Activated T-helper 9 cell treated with anti-CD3 and anti-CD28 coated beads, Interleukin-2, amount 50 U/mL, for 16 hours (primary cell): ENCODE data around the gene MTERF4.
"Not testable (repeated sequence)": the region's sequence is repeated elsewhere in the genome, so short reads cannot be mapped to it uniquely, and the experiment has no call there.

Experiments used
- DNase-seq: peaks from one replicate; pipeline ENCODE4 v3.0.0-alpha.2; 2020; ENCODE audit warnings: low read depth

The MTERF4 gene

GRCh38 chr2:241110607-241111439 lies 8.7 kb upstream of the MTERF4 start:
- no peak for DNase-seq

GRCh38 chr2:241110089-241110606 lies 8.1 kb upstream of the MTERF4 start:
- no peak for DNase-seq

GRCh38 chr2:241109210-241110088 lies 7.4 kb upstream of the MTERF4 start:
- DNase-seq: no peak

GRCh38 chr2:241108271-241109209 lies 6.5 kb upstream of the MTERF4 start:
- no peak for DNase-seq

GRCh38 chr2:241107031-241107783 lies 5.1 kb upstream of the MTERF4 start:
- DNase-seq: no peak

DNA sequence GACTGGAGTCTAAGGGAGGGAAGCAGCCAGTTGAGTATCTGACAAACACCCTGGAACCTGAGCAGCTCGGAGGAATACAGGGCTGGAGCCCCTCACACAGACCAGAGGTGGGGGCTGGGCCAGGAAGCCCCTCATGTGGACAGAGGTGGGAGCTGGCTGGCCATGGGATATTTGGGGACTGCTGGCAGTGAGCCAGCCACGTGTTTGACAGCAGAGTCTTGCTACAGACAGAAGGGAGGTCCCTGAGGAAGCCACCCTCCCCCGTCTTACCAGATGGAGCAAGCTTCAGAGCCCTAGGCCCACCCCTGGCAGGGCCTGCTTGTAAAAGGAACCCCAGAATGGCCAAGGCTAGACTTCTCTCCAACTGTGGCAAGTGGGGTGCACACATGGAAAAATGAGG lies 3.6 kb upstream of the MTERF4 start:
- no peak for DNase-seq

- not testable (repeated sequence) for DNase-seq
These were observed 2.5 kb upstream of the MTERF4 start for GRCh38 chr2:241104611-241105010.

DNA sequence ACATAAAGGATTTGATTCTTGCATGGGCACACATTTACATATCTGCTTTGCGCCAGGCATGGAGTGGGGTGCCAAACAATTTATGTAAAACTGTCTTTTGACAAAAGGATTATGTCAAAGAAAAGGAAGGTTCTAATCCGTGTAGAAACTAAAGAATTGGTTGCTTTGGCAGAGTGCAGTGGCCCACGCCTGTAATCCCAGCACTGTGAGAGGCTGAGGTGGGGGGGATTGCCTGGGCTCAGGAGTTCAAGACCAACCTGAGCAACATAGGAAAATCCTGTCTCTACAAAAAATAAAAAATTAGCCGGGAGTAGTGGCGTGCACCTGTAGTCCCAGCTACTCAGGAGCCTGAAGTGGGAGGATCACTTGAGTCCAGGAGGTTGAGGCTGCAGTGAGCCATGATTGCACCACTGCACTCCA lies 1.1 kb upstream of the MTERF4 start:
- DNase-seq: no peak

DNA sequence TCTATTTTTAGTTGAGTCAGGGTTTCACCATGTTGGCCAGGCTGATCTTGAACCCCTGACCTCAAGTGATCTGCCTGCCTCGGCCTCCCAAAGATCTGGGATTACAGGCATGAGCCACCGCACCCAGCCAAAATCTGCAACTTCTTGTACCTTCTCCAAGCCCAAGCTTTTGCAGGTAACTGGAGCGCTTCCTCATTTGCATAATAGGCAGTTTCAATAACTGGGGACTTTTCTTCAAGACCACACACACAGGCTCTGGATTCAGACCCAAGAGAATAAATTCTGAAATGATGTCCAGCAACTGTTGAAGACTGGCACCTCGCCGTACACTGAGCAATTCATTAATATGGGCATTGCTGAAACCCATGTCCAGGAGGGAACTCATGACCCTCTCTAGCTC lies 2.8 kb downstream of the MTERF4 start:
- no peak for DNase-seq

DNA sequence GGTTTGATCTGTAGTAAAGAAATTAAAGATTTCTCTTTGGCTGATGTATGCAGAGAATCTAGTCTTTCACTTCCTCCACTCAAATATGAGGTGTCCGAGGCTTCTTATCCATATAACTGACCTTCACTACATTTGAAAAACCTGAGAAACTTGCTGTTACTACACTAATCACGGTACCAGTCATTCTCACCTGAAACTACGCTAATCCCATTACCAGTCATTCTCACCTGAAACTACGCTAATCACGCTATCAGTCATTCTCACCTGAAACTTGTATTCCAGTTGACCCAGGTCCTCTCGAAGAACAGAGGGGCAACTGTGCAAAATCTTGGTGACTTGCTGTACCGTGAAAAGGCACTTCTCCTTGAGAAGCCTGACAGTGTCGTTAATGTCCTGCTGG lies 5.1 kb downstream of the MTERF4 start:
- no peak for DNase-seq

- DNase-seq: no peak
These were observed 6.3 kb downstream of the MTERF4 start for GRCh38 chr2:241095594-241096290.

GRCh38 chr2:241094924-241095420 lies 7.1 kb downstream of the MTERF4 start:
- no peak for DNase-seq

- no peak for DNase-seq
These were observed 7.9 kb downstream of the MTERF4 start for GRCh38 chr2:241094172-241094571.

DNA sequence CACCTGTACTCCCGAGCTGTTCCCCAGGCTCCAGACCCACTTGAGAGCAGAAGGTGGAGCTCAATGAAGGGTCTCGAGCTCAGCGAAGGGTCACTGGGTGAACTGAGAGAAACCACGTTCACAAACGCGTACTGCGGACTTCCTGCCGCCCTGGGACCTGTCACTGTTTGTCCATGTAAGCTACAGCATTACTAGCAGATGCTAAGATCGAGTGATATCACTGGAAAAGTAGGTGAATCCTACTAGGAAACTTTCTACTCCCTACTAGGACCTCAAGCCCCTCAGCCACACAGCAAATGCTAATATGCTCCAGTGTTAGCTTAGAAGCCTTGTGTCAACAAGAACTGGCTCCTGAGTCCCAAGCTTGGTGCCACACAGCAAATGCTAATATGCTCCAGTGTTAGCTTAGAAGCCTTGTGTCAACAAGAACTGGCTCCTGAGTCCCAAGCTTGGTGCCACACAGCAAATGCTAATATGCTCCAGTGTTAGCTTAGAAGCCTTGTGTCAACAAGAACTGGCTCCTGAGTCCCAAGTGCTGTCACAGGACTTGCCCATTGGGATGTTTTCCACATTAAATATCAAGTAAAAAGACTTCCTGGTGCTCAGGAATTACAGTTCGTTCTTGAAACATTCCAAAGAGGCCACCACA lies 8.8 kb downstream of the MTERF4 start:
- DNase-seq: not testable (repeated sequence)

- no peak for DNase-seq
These were observed 9.4 kb downstream of the MTERF4 start for GRCh38 chr2:241092677-241093076.

- no peak for DNase-seq
These were observed 10.2 kb downstream of the MTERF4 start for GRCh38 chr2:241091734-241092445.

DNA sequence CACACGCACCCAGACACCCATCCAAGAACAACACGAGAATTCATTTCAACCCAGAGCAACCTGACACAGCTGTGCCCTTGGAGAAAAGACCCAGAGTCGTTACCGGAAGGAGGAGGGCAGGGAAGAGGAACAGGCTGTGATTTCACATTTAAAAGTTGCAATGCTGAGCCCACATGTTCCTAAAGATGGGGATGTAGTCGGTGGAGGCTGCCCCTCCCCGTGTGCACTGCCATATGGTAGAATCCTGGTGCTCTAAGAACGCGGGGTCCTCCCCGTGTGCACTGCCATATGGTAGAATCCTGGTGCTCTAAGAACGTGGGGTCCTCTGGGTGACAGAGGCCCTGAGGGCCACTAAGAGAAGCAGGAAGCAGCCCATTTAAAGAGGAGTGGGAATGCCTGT lies 10.9 kb downstream of the MTERF4 start:
- no peak for DNase-seq

DNA sequence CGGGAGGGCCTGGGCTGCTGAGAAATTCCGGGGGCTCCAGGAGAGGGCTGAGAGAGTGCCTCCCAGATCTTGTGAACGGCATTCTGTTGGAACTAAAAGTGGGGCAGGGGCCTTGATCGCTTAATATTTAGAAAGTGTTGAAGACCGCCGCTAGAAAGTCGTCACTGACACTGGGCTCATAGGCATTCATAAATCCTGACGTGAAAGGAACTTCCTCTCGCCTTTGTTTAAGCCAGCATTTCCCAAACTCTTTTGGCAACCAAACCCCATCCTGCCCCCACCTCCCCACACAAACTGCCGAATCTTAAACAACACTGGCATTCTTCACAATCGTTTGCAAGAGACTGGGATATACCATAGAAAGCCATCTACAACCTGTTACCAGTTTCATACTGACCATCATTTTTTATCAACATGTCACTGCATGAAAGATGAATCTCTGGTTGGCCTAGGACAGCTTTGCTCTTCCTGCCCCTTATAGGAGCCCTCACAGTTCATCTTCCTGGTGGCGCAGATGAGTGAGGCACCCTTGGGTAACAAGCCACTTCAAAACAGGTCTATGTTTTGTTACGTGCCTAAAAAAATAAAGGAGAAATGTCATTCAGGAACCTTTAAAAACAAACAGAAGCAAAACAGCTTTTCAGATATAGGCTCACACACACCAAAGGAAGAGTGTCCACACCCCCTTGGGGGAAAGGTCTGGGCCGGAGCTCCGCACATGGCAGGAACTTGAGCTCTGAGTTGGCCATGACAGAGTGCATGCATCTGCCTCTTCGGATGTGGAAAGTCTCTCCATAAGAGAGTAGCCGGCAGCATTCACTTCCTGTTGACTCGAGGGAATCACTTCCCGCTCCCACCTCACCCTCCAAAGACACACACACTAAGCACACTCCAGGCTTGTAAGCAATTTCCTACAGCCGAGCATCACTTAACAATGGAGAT lies 13.0 kb downstream of the MTERF4 start:
- no peak for DNase-seq
